Activated T-cell treated with anti-CD3 and anti-CD28 coated beads, Interleukin-2, amount 50 U/mL, for 24 hours (primary cell): Measurements from ENCODE around the gene PHF14.

Experiments
- DNase-seq: peaks from one replicate; pipeline ENCODE4 v3.0.0-alpha.2; 2020
- H3K27ac Mint-ChIP-seq: 2 replicates; pipeline ENCODE4 v1.8.0; 2020; ENCODE audit warnings: mild to moderate bottlenecking, mixed read lengths
- H3K27me3 Mint-ChIP-seq: 2 replicates; pipeline ENCODE4 v1.8.0; 2020; ENCODE audit warnings: mixed read lengths
- H3K36me3 Mint-ChIP-seq: 2 replicates; pipeline ENCODE4 v1.8.0; 2020; ENCODE audit warnings: low read depth, mixed read lengths
- H3K4me1 Mint-ChIP-seq: 2 replicates; pipeline ENCODE4 v1.8.0; 2020; ENCODE audit warnings: low read depth, mixed read lengths
- H3K4me3 Mint-ChIP-seq: 2 replicates; pipeline ENCODE4 v1.8.0; 2020; ENCODE audit warnings: mild to moderate bottlenecking, moderate library complexity, mixed read lengths
- H3K9me3 Mint-ChIP-seq: 2 replicates; pipeline ENCODE4 v1.8.0; 2020; ENCODE audit warnings: mixed read lengths

Gene PHF14

GRCh38 chr7:11026452-11027359 is 53.0 kb downstream of the PHF14 start:
- no peak overlapping the region for H3K27ac Mint-ChIP-seq

GRCh38 chr7:11035661-11036060 is 62.0 kb downstream of the PHF14 start:
- Mint-ChIP-seq H3K27ac (no peak overlapping the region), H3K27me3 (no peaks in the 10 kb centered on the region)
- DNase-seq = no peak

More at GRCh38 chr7:11026452-11027359, 53.0 kb downstream of the PHF14 start:
- H3K4me1 Mint-ChIP-seq = peaks cover 9% of the 10 kb centered on the region
- peaks cover 64% of the 10 kb centered on the region for H3K36me3 Mint-ChIP-seq
- no peak for DNase-seq
- H3K27me3 Mint-ChIP-seq = no peaks in the 10 kb centered on the region
- H3K9me3 Mint-ChIP-seq = no peaks in the 10 kb centered on the region
- no peak overlapping the region for H3K4me3 Mint-ChIP-seq

GRCh38 chr7:11039974-11040373 is 66.3 kb downstream of the PHF14 start:
- no peaks in the 10 kb centered on the region for H3K27me3 Mint-ChIP-seq
- H3K36me3 Mint-ChIP-seq = peaks cover 79% of the 10 kb centered on the region
- H3K4me3 Mint-ChIP-seq = no peak overlapping the region
- no peaks in the 10 kb centered on the region for H3K9me3 Mint-ChIP-seq
- no peaks in the 10 kb centered on the region for H3K4me1 Mint-ChIP-seq
- H3K27ac Mint-ChIP-seq = no peak overlapping the region
- no peak for DNase-seq

More at GRCh38 chr7:11035661-11036060, 62.0 kb downstream of the PHF14 start:
- Mint-ChIP-seq H3K4me3 (no peak overlapping the region), H3K4me1 (no peaks in the 10 kb centered on the region), H3K36me3 (peaks cover 75% of the 10 kb centered on the region), H3K9me3 (no peaks in the 10 kb centered on the region)

- H3K4me1 Mint-ChIP-seq = no peaks in the 10 kb centered on the region
- H3K4me3 Mint-ChIP-seq = no peak overlapping the region
- H3K27ac Mint-ChIP-seq = no peak overlapping the region
- no peaks in the 10 kb centered on the region for H3K9me3 Mint-ChIP-seq
- H3K27me3 Mint-ChIP-seq = no peaks in the 10 kb centered on the region
- peaks cover 63% of the 10 kb centered on the region for H3K36me3 Mint-ChIP-seq
- DNase-seq = no peak
Observed at GRCh38 chr7:11054033-11054432, 80.4 kb downstream of the PHF14 start.

- no peak overlapping the region for H3K27ac Mint-ChIP-seq
- no peaks in the 10 kb centered on the region for H3K27me3 Mint-ChIP-seq
- peaks cover 63% of the 10 kb centered on the region for H3K36me3 Mint-ChIP-seq
- DNase-seq = no peak
- H3K9me3 Mint-ChIP-seq = no peaks in the 10 kb centered on the region
- H3K4me1 Mint-ChIP-seq = no peaks in the 10 kb centered on the region
- H3K4me3 Mint-ChIP-seq = no peak overlapping the region
Observed at GRCh38 chr7:11060893-11061292, 87.2 kb downstream of the PHF14 start.

GRCh38 chr7:11062110-11062509 is 88.4 kb downstream of the PHF14 start:
- Mint-ChIP-seq H3K27ac (no peak overlapping the region), H3K4me1 (no peaks in the 10 kb centered on the region), H3K27me3 (no peaks in the 10 kb centered on the region), H3K4me3 (no peak overlapping the region), H3K36me3 (peaks cover 70% of the 10 kb centered on the region), H3K9me3 (no peaks in the 10 kb centered on the region)
- no peak for DNase-seq

- no peaks in the 10 kb centered on the region for H3K4me1 Mint-ChIP-seq
- no peak for DNase-seq
- H3K27ac Mint-ChIP-seq = no peak overlapping the region
- no peak overlapping the region for H3K4me3 Mint-ChIP-seq
- H3K36me3 Mint-ChIP-seq = peaks cover 79% of the 10 kb centered on the region
- H3K27me3 Mint-ChIP-seq = no peaks in the 10 kb centered on the region
- H3K9me3 Mint-ChIP-seq = no peaks in the 10 kb centered on the region
Observed at GRCh38 chr7:11069591-11069990, 95.9 kb downstream of the PHF14 start.

- H3K4me3 Mint-ChIP-seq = no peak overlapping the region
- no peak overlapping the region for H3K27ac Mint-ChIP-seq
- peaks cover 3% of the 10 kb centered on the region for H3K4me1 Mint-ChIP-seq
- no peaks in the 10 kb centered on the region for H3K27me3 Mint-ChIP-seq
- peaks cover 45% of the 10 kb centered on the region for H3K36me3 Mint-ChIP-seq
- H3K9me3 Mint-ChIP-seq = no peaks in the 10 kb centered on the region
- no peak for DNase-seq
Observed at GRCh38 chr7:11077816-11078215, 104.1 kb downstream of the PHF14 start.

- DNase-seq = no peak
- H3K4me1 Mint-ChIP-seq = peaks cover 3% of the 10 kb centered on the region
- no peak overlapping the region for H3K4me3 Mint-ChIP-seq
- peaks cover 45% of the 10 kb centered on the region for H3K36me3 Mint-ChIP-seq
- H3K9me3 Mint-ChIP-seq = no peaks in the 10 kb centered on the region
- H3K27ac Mint-ChIP-seq = no peak overlapping the region
- no peaks in the 10 kb centered on the region for H3K27me3 Mint-ChIP-seq
Observed at GRCh38 chr7:11078247-11078834, 104.7 kb downstream of the PHF14 start.

- no peak for DNase-seq
- Mint-ChIP-seq H3K4me3 (no peak overlapping the region), H3K27ac (no peak overlapping the region), H3K9me3 (no peaks in the 10 kb centered on the region), H3K27me3 (no peaks in the 10 kb centered on the region), H3K36me3 (peaks cover 37% of the 10 kb centered on the region), H3K4me1 (peaks cover 3% of the 10 kb centered on the region)
Observed at GRCh38 chr7:11079907-11080306, 106.2 kb downstream of the PHF14 start.

- no peak overlapping the region for H3K27ac Mint-ChIP-seq
Observed at GRCh38 chr7:11082121-11082520, 108.4 kb downstream of the PHF14 start.

GRCh38 chr7:11082552-11083213 is 109.0 kb downstream of the PHF14 start:
- no peak overlapping the region for H3K4me3 Mint-ChIP-seq
- H3K36me3 Mint-ChIP-seq = peaks cover 51% of the 10 kb centered on the region
- no peak overlapping the region for H3K27ac Mint-ChIP-seq
- no peaks in the 10 kb centered on the region for H3K27me3 Mint-ChIP-seq
- peaks cover 3% of the 10 kb centered on the region for H3K4me1 Mint-ChIP-seq
- DNase-seq = no peak
- no peaks in the 10 kb centered on the region for H3K9me3 Mint-ChIP-seq

More at GRCh38 chr7:11082121-11082520, 108.4 kb downstream of the PHF14 start:
- Mint-ChIP-seq H3K27me3 (no peaks in the 10 kb centered on the region), H3K4me1 (peaks cover 3% of the 10 kb centered on the region), H3K36me3 (peaks cover 46% of the 10 kb centered on the region), H3K9me3 (no peaks in the 10 kb centered on the region), H3K4me3 (no peak overlapping the region)
- DNase-seq = no peak

- Mint-ChIP-seq H3K27me3 (no peaks in the 10 kb centered on the region), H3K36me3 (peaks cover 48% of the 10 kb centered on the region), H3K4me3 (no peak overlapping the region), H3K4me1 (peaks cover under 1% of the 10 kb centered on the region), H3K27ac (no peak overlapping the region), H3K9me3 (no peaks in the 10 kb centered on the region)
- no peak for DNase-seq
Observed at GRCh38 chr7:11083214-11083568, 109.5 kb downstream of the PHF14 start.

GRCh38 chr7:11104578-11104977 is 130.9 kb downstream of the PHF14 start:
- Mint-ChIP-seq H3K27ac (no peak overlapping the region), H3K4me1 (no peaks in the 10 kb centered on the region), H3K36me3 (peaks cover 33% of the 10 kb centered on the region), H3K4me3 (no peak overlapping the region), H3K9me3 (no peaks in the 10 kb centered on the region), H3K27me3 (no peaks in the 10 kb centered on the region)
- DNase-seq = no peak

- H3K4me3 Mint-ChIP-seq = no peak overlapping the region
Observed at GRCh38 chr7:11109659-11110058, 136.0 kb downstream of the PHF14 start.

More at GRCh38 chr7:11109659-11110058, 136.0 kb downstream of the PHF14 start:
- Mint-ChIP-seq H3K9me3 (no peaks in the 10 kb centered on the region), H3K27ac (no peak overlapping the region), H3K36me3 (peaks cover 29% of the 10 kb centered on the region), H3K4me1 (no peaks in the 10 kb centered on the region), H3K27me3 (no peaks in the 10 kb centered on the region)
- DNase-seq = no peak
